Right atrium auricular region (tissue), 2 donors: ENCODE data around the gene VAT1L. TPM values are rescaled to one million over a fixed set of nuclear protein-coding genes. Genes with fewer than 3 reads are reported as not detected.

Experiments
- DNase-seq: peaks from one replicate; pipeline ENCODE4 v3.0.0-alpha.2; 2019; ENCODE audit warnings: low spot score
- H3K27ac ChIP-seq, 2 donors: fragments of 200-600 bp; sonication (generic); 1 replicate in 1 of 2; 2 replicates in 1 of 2; pipeline ENCODE4 v1.5.1; 2016 to 2019
- H3K27me3 ChIP-seq, 2 donors: fragments of 200-600 bp; sonication (generic); one replicate each; pipeline versions ENCODE4 v1.5.1 to v1.6.0; 2017 to 2019
- H3K36me3 ChIP-seq: fragments of 200-600 bp; sonication (generic); one replicate; pipeline ENCODE4 v1.5.1; 2016
- H3K4me1 ChIP-seq, 2 donors: fragments of 200-600 bp; sonication (generic); one replicate each; pipeline versions ENCODE4 v1.5.1 to v1.6.0; 2017 to 2019
- H3K4me3 ChIP-seq, 2 donors: fragments of 200-600 bp; sonication (generic); 1 replicate in 1 of 2; 2 replicates in 1 of 2; pipeline ENCODE4 v1.5.1; 2017 to 2019; ENCODE audit warnings: mild to moderate bottlenecking in 1 of 2, moderate library complexity in 1 of 2
- H3K9me3 ChIP-seq, 2 donors: fragments of 200-600 bp; sonication (generic); one replicate each; pipeline ENCODE4 v1.5.1; 2019
- total RNA-seq, 2 donors: library from RNA; depleted of rRNA; stranded (reverse); fragments of >200 nt; gene quantifications; one replicate each; pipeline ENCODE4 v1.1.0, GENCODE V29; 2016
- TF ChIP-seq, protein P1 (sequence below), 2 donors: fragments of 200-600 bp; sonication (generic); IDR thresholded peaks; one replicate each; pipeline ENCODE4 v1.5.1; 2019; ENCODE audit warnings: antibody characterized with exemption in 2 of 2

Gene VAT1L
- total RNA-seq, 2 donors from 2014 or later: 10.3 to 20.6 TPM

DNA sequence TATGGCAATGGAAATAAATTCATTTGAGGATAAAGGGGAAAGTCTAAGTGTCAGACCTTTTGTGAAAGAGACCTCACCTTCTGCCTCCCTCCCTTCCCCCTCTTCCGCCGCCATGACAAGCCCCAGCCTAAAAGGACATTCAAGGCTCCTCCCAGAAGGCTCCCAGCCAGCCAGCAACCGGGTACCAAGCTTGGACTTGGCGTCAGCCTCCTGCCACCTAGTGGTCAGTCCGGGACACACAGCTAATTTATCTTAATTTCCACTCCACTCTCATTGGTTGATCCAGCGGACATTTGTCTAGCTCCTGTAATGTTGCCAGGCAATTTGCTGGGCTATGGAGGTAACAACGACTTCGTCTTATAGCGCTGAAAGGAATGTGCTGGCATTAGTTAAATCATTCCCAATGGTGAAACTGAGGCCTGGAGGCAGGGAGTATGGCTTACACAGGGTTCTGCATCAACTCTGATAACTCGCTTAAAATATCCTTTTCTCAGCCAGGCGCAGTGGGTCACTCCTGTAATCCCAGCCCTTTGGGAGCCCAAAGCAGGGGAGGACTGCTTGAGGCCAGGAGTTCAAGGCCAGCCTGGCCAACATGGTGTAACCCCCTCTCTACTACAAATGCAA lies 214.7 kb downstream of the VAT1L start:
- TF ChIP-seq, protein P1, sequence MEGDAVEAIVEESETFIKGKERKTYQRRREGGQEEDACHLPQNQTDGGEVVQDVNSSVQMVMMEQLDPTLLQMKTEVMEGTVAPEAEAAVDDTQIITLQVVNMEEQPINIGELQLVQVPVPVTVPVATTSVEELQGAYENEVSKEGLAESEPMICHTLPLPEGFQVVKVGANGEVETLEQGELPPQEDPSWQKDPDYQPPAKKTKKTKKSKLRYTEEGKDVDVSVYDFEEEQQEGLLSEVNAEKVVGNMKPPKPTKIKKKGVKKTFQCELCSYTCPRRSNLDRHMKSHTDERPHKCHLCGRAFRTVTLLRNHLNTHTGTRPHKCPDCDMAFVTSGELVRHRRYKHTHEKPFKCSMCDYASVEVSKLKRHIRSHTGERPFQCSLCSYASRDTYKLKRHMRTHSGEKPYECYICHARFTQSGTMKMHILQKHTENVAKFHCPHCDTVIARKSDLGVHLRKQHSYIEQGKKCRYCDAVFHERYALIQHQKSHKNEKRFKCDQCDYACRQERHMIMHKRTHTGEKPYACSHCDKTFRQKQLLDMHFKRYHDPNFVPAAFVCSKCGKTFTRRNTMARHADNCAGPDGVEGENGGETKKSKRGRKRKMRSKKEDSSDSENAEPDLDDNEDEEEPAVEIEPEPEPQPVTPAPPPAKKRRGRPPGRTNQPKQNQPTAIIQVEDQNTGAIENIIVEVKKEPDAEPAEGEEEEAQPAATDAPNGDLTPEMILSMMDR (IDR thresholded peaks at IDR 0.05): peak; percentile 60 to 92
- Histone ChIP-seq H3K36me3 (no peaks in the 10 kb centered on the region), H3K4me3 (no peak overlapping the region), H3K27ac (no peak overlapping the region), H3K27me3 (no peaks in the 10 kb centered on the region), H3K4me1 (no peaks in the 10 kb centered on the region), H3K9me3 (no peaks in the 10 kb centered on the region)
- peak; percentile 84 for DNase-seq

DNA sequence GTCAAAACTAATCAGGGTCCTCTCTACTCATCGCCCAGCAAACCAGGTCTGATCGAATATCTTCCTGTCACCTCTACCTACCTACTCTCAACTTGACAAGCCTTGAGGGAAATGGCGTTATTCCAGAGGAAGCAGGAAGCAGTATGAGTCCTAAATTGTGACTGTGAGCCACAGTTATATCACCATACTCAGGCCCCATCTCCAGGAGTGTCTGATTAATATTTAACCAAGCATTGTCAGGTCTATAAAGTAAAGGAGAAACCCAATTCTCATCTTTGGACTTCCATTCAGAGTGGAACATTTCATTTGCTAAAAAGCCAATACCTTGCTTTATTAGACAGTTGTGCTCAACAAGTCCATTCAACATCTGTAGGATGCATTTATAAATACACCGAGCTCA lies 216.2 kb downstream of the VAT1L start:
- Histone ChIP-seq H3K4me1 (no peaks in the 10 kb centered on the region), H3K9me3 (no peaks in the 10 kb centered on the region), H3K27me3 (no peaks in the 10 kb centered on the region), H3K36me3 (no peaks in the 10 kb centered on the region), H3K4me3 (no peak overlapping the region), H3K27ac (no peak overlapping the region)
- TF ChIP-seq, protein P1 (IDR thresholded peaks at IDR 0.05): no peak
- no peak for DNase-seq

DNA sequence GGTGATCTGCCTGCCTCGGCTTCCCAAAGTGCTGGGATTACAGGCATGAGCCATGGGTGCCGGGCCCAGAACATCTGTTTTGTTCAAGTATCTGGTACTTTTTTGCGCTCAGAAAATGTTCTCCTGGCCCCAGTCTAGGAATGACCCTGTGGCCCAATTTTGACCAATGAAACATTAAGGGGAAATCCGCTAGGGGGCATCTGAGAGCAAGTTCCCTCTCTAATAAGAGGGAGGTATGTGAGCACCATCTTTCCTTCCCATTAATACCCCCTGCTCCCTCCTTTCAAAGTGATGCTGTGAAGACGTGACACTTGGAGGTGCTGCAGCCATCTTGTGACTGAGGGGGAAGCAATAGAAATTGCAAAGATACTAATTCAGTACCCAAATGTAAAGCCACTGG lies 217.5 kb downstream of the VAT1L start:
- no peak for DNase-seq
- TF ChIP-seq, protein P1 (IDR thresholded peaks at IDR 0.05): no peak
- H3K9me3 ChIP-seq: no peaks in the 10 kb centered on the region

DNA sequence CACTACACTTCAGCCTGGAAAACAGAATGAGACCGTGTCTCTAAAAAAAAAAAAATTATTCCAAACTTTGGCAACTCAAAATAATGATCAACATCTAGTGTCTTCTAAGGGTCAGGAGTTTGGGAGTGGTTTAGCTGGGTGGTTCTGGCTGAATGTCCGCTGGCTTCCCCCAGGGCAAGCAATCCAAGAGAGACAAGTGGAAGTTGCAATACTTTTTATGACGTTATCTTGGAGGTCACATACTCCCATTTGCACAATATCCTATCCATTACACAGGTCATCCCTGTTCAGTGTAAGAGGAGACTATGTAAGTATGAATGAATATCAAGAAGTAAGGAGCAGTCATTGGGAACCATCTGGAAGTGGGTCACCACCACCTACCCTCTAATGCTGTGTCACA lies 218.8 kb downstream of the VAT1L start:
- no peak for DNase-seq
- Histone ChIP-seq H3K27me3 (no peaks in the 10 kb centered on the region), H3K4me3 (no peak overlapping the region), H3K27ac (no peak overlapping the region), H3K9me3 (no peaks in the 10 kb centered on the region), H3K36me3 (no peaks in the 10 kb centered on the region), H3K4me1 (no peaks in the 10 kb centered on the region)
- TF ChIP-seq, protein P1 (IDR thresholded peaks at IDR 0.05): no peak

More for the DNA sequence above, 217.5 kb downstream of the VAT1L start:
- Histone ChIP-seq H3K27ac (no peak overlapping the region), H3K4me1 (no peaks in the 10 kb centered on the region), H3K27me3 (no peaks in the 10 kb centered on the region), H3K4me3 (no peak overlapping the region), H3K36me3 (no peaks in the 10 kb centered on the region)

DNA sequence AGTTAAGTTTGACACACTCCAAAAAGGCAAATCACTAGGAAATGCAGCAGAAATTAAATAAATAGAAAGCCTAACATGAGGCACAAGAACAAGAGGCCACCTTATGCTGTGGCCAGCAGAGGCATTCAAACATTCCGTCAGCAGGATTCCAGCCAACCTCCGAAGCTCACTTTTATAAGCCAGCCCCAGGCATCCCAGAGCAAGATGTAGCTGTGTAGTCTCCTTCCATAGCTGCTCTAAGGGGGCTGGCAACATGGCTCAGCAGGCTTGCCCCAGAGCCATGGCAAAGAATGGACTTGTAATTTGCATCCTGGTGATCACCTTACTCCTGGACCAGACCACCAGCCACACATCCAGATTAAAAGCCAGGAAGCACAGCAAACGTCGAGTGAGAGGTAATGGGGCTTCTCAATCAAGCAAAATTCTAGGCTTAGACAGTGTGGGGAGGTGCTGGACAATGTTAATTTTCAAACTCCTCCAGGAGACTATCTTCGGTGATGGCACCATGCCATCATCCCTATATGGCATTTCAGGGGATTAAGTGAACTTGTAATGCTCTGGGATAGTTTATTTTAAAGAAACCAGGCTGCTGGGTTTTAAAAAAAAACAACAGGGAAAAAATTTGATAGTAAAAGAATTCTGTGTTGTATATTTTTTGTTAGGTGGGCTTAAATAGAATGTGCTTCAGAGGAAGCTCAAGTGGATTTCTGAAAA lies 234.1 kb downstream of the VAT1L start, which contains the start of gene CLEC3A:
TSS of gene CLEC3A (plus strand) at position 202 of the 714 bp plus-strand sequence. CDS start at position 281, 79 bp downstream.
- no peak for DNase-seq
- H3K36me3 ChIP-seq: no peaks in the 10 kb centered on the region
- TF ChIP-seq, protein P1 (IDR thresholded peaks at IDR 0.05): no peak
- H3K27ac ChIP-seq: no peak within 1 kb of the TSS
- H3K4me3 ChIP-seq: no peak within 1 kb of the TSS
- no peaks in the 10 kb centered on the region for H3K4me1 ChIP-seq
- H3K9me3 ChIP-seq: no peaks in the 10 kb centered on the region
- H3K27me3 ChIP-seq: no peaks in the 10 kb centered on the region
